ENCODE measurements around the gene TEK. TPM values are rescaled to one million over a fixed set of nuclear protein-coding genes. Genes with fewer than 3 reads are reported as not detected.

Gene TEK
- total and polyA plus RNA-seq, 9 donors: 2.0 to 22.2 (median 4.0) TPM

DNA sequence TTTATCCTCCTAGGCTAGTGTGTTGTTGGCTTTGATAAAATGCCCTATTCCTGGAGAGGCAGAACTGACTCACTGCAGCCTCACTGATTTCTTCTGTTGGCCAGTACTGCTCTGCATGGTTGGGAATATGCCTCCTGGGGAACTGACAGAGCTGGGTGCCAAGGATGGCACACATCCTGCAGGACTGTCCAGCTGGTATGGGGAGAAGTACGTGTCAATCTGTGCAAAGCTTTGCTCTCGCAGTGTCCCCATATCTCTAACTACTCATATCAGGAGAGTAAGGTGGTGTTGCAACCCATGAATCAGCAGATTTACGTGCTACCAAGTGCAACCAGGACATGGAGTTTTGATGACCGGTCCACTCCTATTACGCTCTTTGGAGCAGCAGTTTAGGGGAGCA is 74.7 kb downstream of the TEK start:
- no peaks in the 10 kb centered on the region for H3K4me1 ChIP-seq (ENCODE audit: insufficient read depth)
- intact Hi-C loops (cut with DNase I): no loop called here
- no peak for DNase-seq
- H3K4me3 ChIP-seq: no peak overlapping the region
- H3K27ac ChIP-seq: no peak overlapping the region
- WGBS, 3 donors: 95 to 97% (median 96%) methylated on average over 5 of the region's 5 CpGs
- no peaks in the 10 kb centered on the region for H3K9me3 ChIP-seq
- TF ChIP-seq CTCF (IDR thresholded peaks at IDR 0.05) (no peak), POLR2A (IDR thresholded peaks at IDR 0.05) (no peak), EP300 (IDR thresholded peaks at IDR 0.05) (no peak)
- no peaks in the 10 kb centered on the region for H3K27me3 ChIP-seq
- H3K36me3 ChIP-seq: no peaks in the 10 kb centered on the region

DNA sequence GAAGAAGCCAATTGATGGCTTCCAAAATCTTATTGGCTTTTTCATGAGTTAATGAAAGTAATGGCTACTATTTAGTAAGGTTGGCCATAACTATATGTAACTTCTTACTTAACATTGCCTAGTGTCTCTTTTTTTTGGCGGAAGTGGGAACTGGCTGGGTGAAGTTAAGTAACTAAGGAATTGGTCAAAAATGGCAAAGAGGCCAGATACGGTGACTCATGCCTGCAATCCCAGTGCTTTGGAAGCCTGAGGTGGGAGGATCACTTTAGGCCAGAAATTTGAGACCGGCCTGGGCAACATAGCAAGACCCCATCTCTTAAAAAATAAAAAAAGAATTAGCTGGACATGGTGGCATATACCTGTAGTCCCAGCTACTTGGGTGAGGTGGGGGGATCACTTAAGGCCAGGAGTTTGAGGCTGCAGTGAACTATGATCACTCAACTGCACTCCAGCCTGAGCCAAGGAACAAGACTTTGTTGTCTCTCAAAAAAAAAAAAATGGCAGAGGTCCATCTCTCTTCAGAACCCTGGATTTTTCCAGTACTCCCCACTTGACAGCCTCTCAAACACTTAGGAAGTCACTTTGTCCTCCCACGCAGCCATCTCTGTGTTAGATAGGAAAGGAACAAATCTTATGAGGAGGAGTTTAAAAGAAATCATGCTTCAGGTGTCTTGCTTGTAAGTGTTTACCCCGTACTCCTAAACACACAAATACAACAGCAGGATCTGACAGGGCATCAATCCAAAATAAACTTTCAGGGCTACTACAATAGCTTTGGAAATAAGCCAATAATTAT is 75.7 kb downstream of the TEK start:
- Histone ChIP-seq H3K9me3 (no peaks in the 10 kb centered on the region), H3K27ac (no peak overlapping the region), H3K27me3 (no peaks in the 10 kb centered on the region), H3K4me3 (no peak overlapping the region), H3K36me3 (no peaks in the 10 kb centered on the region), H3K4me1 (ENCODE audit: insufficient read depth) (no peaks in the 10 kb centered on the region)
- no peak for TF ChIP-seq EP300 (IDR thresholded peaks at IDR 0.05)
- no peak for TF ChIP-seq CTCF (IDR thresholded peaks at IDR 0.05)
- TF ChIP-seq POLR2A (IDR thresholded peaks at IDR 0.05): no peak
- WGBS, 3 donors: 77 to 91% (median 89%) methylated on average over 5 of the region's 5 CpGs
- no peak for DNase-seq
- intact Hi-C loops (cut with DNase I): no loop called here

- intact Hi-C loops (cut with DNase I): no loop called here
- Histone ChIP-seq H3K27ac (no peak overlapping the region), H3K27me3 (no peaks in the 10 kb centered on the region), H3K4me3 (no peak overlapping the region), H3K36me3 (no peaks in the 10 kb centered on the region), H3K9me3 (no peaks in the 10 kb centered on the region), H3K4me1 (ENCODE audit: insufficient read depth) (no peaks in the 10 kb centered on the region)
- WGBS, 3 donors: 76 to 91% (median 82%) methylated on average over 1 of the region's 1 CpG
- TF ChIP-seq POLR2A (IDR thresholded peaks at IDR 0.05) (no peak), CTCF (IDR thresholded peaks at IDR 0.05) (no peak), EP300 (IDR thresholded peaks at IDR 0.05) (no peak)
- DNase-seq: no peak
Observed at GRCh38 chr9:27188426-27188825, 79.4 kb downstream of the TEK start.

DNA sequence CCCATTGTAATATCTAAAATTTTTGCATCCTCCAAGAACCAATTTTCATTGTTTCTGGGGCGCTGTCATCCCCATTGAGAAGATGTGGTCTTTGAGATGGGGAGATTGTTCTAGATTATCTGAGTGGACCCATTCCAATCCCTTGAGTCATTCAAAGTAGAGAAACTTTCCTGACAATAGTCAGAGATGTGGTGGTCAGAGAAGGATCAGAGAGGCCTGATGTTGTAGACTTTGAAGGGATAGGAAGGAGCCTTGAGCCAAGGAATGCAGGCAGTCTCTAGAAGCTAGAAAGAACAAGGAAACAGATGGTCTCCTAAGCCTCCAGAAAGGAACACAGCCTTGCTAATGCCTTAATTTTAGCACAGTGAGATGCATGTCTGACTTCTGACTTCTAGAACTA is 80.4 kb downstream of the TEK start:
- no peak overlapping the region for H3K27ac ChIP-seq
- 96 to 97% (median 97%) methylated on average over 1 of the region's 1 CpG for WGBS, 3 donors
- no peaks in the 10 kb centered on the region for H3K36me3 ChIP-seq
- DNase-seq: no peak
- H3K4me1 ChIP-seq (ENCODE audit: insufficient read depth): no peaks in the 10 kb centered on the region
- no peaks in the 10 kb centered on the region for H3K9me3 ChIP-seq
- intact Hi-C loops (cut with DNase I): no loop called here
- H3K27me3 ChIP-seq: no peaks in the 10 kb centered on the region
- no peak for TF ChIP-seq CTCF (IDR thresholded peaks at IDR 0.05)
- no peak for TF ChIP-seq EP300 (IDR thresholded peaks at IDR 0.05)
- TF ChIP-seq POLR2A (IDR thresholded peaks at IDR 0.05): no peak
- no peak overlapping the region for H3K4me3 ChIP-seq
